ENCODE data around the gene DYNC1H1.

DNA sequence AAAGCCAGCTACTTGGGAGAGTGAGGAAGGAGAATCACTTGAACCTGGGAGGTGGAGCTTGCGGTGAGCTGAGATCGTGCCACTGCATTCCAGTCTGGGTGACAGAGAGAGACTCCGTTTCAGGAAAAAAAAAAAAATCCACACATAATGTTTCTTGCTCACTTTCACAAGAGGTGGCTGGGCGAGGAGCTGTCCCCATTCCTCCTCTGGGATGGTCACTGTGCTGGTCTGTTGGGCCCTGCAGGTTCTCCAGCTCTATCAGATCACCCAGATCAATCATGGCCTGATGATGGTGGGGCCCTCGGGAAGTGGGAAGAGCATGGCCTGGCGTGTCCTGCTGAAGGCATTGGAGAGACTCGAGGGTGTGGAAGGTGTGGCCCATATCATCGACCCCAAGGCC is 47.3 kb downstream of the DYNC1H1 start:
- TF ChIP-seq, protein P1, sequence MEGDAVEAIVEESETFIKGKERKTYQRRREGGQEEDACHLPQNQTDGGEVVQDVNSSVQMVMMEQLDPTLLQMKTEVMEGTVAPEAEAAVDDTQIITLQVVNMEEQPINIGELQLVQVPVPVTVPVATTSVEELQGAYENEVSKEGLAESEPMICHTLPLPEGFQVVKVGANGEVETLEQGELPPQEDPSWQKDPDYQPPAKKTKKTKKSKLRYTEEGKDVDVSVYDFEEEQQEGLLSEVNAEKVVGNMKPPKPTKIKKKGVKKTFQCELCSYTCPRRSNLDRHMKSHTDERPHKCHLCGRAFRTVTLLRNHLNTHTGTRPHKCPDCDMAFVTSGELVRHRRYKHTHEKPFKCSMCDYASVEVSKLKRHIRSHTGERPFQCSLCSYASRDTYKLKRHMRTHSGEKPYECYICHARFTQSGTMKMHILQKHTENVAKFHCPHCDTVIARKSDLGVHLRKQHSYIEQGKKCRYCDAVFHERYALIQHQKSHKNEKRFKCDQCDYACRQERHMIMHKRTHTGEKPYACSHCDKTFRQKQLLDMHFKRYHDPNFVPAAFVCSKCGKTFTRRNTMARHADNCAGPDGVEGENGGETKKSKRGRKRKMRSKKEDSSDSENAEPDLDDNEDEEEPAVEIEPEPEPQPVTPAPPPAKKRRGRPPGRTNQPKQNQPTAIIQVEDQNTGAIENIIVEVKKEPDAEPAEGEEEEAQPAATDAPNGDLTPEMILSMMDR (IDR thresholded peaks at IDR 0.05): no peak
- no peak for TF ChIP-seq POLR2A (IDR thresholded peaks at IDR 0.05)

All from adrenal gland (tissue), 5 donors.